ENCODE measurements around the gene TLR9. TPM values are rescaled to one million over a fixed set of nuclear protein-coding genes. Genes with fewer than 3 reads are reported as not detected.
"Not testable (repeated sequence)": the region's sequence is repeated elsewhere in the genome, so short reads cannot be mapped to it uniquely, and the experiment has no call there.

TLR9 gene
- total RNA-seq, 2 donors from 2014 or later = 0.46 to 0.52 TPM

GRCh38 chr3:52185837-52186236, 39.6 kb downstream of the TLR9 start:
- DNase-seq (ENCODE audit: low spot score) = no peak

GRCh38 chr3:52185311-52185710, 40.1 kb downstream of the TLR9 start:
- intact Hi-C loops (cut with DNase I) = no loop called here
- DNase-seq (ENCODE audit: low spot score) = no peak

More at GRCh38 chr3:52185837-52186236, 39.6 kb downstream of the TLR9 start:
- intact Hi-C loops (cut with DNase I) = no loop called here

- intact Hi-C loops (cut with DNase I) = no loop called here
- peak; percentile 61 for DNase-seq (ENCODE audit: low spot score)
Measured at GRCh38 chr3:52184690-52185089, 40.8 kb downstream of the TLR9 start.

- intact Hi-C loops (cut with DNase I) = no loop called here
- peak; percentile 32 for DNase-seq (ENCODE audit: low spot score)
Measured at GRCh38 chr3:52183786-52184445, 41.5 kb downstream of the TLR9 start.

- DNase-seq (ENCODE audit: low spot score) = peak; percentile 50
- intact Hi-C loops (cut with DNase I) = no loop called here
Measured at GRCh38 chr3:52182691-52183090, 42.8 kb downstream of the TLR9 start.

GRCh38 chr3:52182196-52182595, 43.2 kb downstream of the TLR9 start:
- DNase-seq (ENCODE audit: low spot score) = peak; percentile 74
- intact Hi-C loops (cut with DNase I) = no loop called here

GRCh38 chr3:52181543-52181942, 43.9 kb downstream of the TLR9 start:
- peak; percentile 37 for DNase-seq (ENCODE audit: low spot score)
- intact Hi-C loops (cut with DNase I) = no loop called here

GRCh38 chr3:52178537-52178936, 46.9 kb downstream of the TLR9 start:
- intact Hi-C loops (cut with DNase I) = no loop called here
- DNase-seq (ENCODE audit: low spot score) = no peak

GRCh38 chr3:52178126-52178525, 47.3 kb downstream of the TLR9 start:
- DNase-seq (ENCODE audit: low spot score); intact Hi-C loops (cut with DNase I): not testable (repeated sequence)

- intact Hi-C loops (cut with DNase I) = no loop called here
- no peak for DNase-seq (ENCODE audit: low spot score)
Measured at GRCh38 chr3:52177701-52178042, 47.8 kb downstream of the TLR9 start.

- intact Hi-C loops (cut with DNase I) = no loop called here
- peak; percentile 64 for DNase-seq (ENCODE audit: low spot score)
Measured at GRCh38 chr3:52176951-52177700, 48.3 kb downstream of the TLR9 start.

- DNase-seq (ENCODE audit: low spot score) = peak; percentile 55
- intact Hi-C loops (cut with DNase I) = no loop called here
Measured at GRCh38 chr3:52176180-52176752, 49.2 kb downstream of the TLR9 start.

GRCh38 chr3:52175416-52176179, 49.8 kb downstream of the TLR9 start:
- DNase-seq (ENCODE audit: low spot score) = peak; percentile 58
- intact Hi-C loops (cut with DNase I) = no loop called here

GRCh38 chr3:52174896-52175295, 50.5 kb downstream of the TLR9 start:
- no peak for DNase-seq (ENCODE audit: low spot score)
- intact Hi-C loops (cut with DNase I) = no loop called here

- intact Hi-C loops (cut with DNase I) = no loop called here
- DNase-seq (ENCODE audit: low spot score) = no peak
Measured at GRCh38 chr3:52173101-52173500, 52.3 kb downstream of the TLR9 start.

GRCh38 chr3:52172262-52172757, 53.1 kb downstream of the TLR9 start:
- intact Hi-C loops (cut with DNase I) = no loop called here
- no peak for DNase-seq (ENCODE audit: low spot score)

GRCh38 chr3:52171514-52172261, 53.8 kb downstream of the TLR9 start:
- intact Hi-C loops (cut with DNase I) = no loop called here
- no peak for DNase-seq (ENCODE audit: low spot score)
